Measurements from ENCODE around the gene PAFAH1B1. TPM values are rescaled to one million over a fixed set of nuclear protein-coding genes. Genes with fewer than 3 reads are reported as not detected.

Gene PAFAH1B1
- total RNA-seq, 1 experiment from 2014 or later: 49.1 TPM

DNA sequence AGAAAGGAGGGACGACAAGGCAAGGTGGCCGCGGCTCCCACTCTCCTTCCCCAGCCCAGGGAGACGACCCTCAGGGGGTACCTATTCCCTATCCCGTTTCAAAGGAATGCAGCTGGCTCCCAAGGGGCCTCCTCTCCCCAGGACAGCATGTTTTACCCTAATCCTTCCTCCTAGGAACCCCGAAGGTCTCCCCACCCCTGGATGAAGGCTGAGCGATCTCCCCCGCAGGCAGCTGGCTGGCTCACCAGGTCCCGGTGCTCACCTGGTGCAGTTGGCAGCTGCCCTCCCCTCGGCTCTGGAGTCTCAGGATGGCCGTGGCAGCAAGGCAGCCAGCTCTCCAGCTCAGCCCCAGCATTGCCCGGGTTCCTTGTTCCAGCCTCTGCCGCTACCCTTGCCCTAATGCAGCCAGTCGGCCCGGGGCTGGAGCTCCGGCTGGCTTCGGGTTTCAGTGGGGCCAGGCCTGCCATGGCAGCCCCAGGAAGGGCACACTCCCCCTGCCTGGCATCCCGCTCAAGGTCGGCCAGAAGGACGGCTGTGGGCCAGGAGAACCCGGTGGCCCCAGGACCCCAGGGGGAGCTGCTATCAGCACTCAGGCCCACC lies 113.6 kb downstream of the PAFAH1B1 start:
- Histone ChIP-seq H3K9ac (ENCODE audit: low read length) (no peak overlapping the region), H3K9me3 (ENCODE audit: low read length) (no peaks in the 10 kb centered on the region), H3K4me3 (ENCODE audit: low read length) (no peak overlapping the region), H3K79me2 (ENCODE audit: low read length) (peaks cover 73% of the 10 kb centered on the region), H3K27me3 (ENCODE audit: low read length) (no peaks in the 10 kb centered on the region), H2AFZ (ENCODE audit: low read length) (no peak overlapping the region), H3K4me2 (ENCODE audit: low read length) (no peak overlapping the region), H3K36me3 (ENCODE audit: low read depth, low read length) (peaks cover 6% of the 10 kb centered on the region; the same call in 1 of the 2 replicates), H3K27ac (ENCODE audit: low read length) (no peak overlapping the region), H3K4me1 (ENCODE audit: insufficient read depth, low read length) (peaks cover 17% of the 10 kb centered on the region), H3K9me2 (replicated peaks; ENCODE audit: low read length) (no peaks in the 10 kb centered on the region), H3F3A (ENCODE audit: low read length, unreplicated experiment) (no peaks in the 10 kb centered on the region), H4K20me1 (ENCODE audit: low read length) (peaks cover 59% of the 10 kb centered on the region)
- TF ChIP-seq EZH2phosphoT487 (IDR thresholded peaks at IDR 0.05; ENCODE audit: borderline replicate concordance, low read length) (no peak), EZH2 (IDR thresholded peaks at IDR 0.05; ENCODE audit: low read length, unreplicated experiment) (no peak)
- TF ChIP-seq, protein P1, sequence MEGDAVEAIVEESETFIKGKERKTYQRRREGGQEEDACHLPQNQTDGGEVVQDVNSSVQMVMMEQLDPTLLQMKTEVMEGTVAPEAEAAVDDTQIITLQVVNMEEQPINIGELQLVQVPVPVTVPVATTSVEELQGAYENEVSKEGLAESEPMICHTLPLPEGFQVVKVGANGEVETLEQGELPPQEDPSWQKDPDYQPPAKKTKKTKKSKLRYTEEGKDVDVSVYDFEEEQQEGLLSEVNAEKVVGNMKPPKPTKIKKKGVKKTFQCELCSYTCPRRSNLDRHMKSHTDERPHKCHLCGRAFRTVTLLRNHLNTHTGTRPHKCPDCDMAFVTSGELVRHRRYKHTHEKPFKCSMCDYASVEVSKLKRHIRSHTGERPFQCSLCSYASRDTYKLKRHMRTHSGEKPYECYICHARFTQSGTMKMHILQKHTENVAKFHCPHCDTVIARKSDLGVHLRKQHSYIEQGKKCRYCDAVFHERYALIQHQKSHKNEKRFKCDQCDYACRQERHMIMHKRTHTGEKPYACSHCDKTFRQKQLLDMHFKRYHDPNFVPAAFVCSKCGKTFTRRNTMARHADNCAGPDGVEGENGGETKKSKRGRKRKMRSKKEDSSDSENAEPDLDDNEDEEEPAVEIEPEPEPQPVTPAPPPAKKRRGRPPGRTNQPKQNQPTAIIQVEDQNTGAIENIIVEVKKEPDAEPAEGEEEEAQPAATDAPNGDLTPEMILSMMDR (conservative IDR thresholded peaks at IDR 0.05; ENCODE audit: low read depth, low read length): no peak
- ChIA-PET POLR2A (ENCODE audit: unreplicated experiment) (no interaction called here), CTCF (no interaction called here)
- DNase-seq (no peak), ATAC-seq (no peak)
- intact Hi-C loops (cut with micrococcal nuclease): no loop called here
- BruUV-seq (replicated peaks): no TSS peak

DNA sequence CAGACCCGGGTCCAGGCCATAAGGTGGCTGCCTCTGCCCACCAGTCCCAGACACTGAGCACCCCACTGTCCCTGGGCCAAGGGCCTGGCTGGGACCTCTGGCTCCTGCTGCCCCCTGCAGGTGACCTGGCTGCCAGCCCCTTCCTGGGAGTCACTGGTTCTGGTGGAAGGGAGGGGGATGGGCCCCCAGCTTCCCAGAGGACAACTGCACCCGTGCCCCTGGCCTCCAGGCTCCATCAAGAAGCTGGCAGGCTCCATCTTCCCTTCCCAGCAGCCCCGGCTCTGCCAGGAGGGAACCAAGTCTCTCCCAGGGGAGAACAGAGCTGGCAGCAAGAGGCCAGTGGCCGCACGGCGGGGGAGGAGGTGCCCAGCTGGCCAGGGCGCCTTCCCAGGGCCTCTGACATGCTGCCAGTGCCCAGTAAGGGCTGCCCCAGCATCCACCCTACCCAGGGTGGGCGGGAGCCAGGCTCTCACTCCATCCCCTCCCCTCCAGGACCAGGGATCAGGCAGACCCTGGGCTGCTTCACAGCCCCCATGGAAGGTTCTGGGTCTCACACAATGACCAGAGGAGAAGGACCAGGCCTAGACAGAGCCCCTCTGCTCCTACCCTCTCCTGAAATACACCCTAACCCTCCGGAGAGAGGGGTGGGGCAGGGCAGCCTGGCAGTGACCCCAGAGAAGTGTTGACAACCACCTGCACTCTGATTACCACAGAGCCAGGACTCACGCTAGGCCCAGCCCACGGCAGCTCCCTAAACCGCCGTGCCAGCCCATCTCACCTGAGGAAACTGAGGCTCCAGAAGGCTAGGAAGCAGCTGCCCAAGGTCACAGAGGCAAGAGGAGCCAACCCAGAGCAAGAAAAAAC lies 114.5 kb downstream of the PAFAH1B1 start:
- no peak for TF ChIP-seq EZH2 (IDR thresholded peaks at IDR 0.05; ENCODE audit: low read length, unreplicated experiment)
- TF ChIP-seq, protein P1 (conservative IDR thresholded peaks at IDR 0.05; ENCODE audit: low read depth, low read length): peak; percentile 44
- Histone ChIP-seq H3F3A (ENCODE audit: low read length, unreplicated experiment) (no peaks in the 10 kb centered on the region), H3K9ac (ENCODE audit: low read length) (no peak overlapping the region), H4K20me1 (ENCODE audit: low read length) (peaks cover 59% of the 10 kb centered on the region), H2AFZ (ENCODE audit: low read length) (no peak overlapping the region), H3K4me3 (ENCODE audit: low read length) (no peak overlapping the region), H3K27ac (ENCODE audit: low read length) (no peak overlapping the region), H3K4me2 (ENCODE audit: low read length) (peak overlapping the region; percentile 96; the same call in 1 of the 2 replicates), H3K27me3 (ENCODE audit: low read length) (no peaks in the 10 kb centered on the region), H3K36me3 (ENCODE audit: low read depth, low read length) (no peaks in the 10 kb centered on the region; the same call in 1 of the 2 replicates), H3K79me2 (ENCODE audit: low read length) (peaks cover 78% of the 10 kb centered on the region), H3K9me2 (replicated peaks; ENCODE audit: low read length) (no peaks in the 10 kb centered on the region), H3K9me3 (ENCODE audit: low read length) (no peaks in the 10 kb centered on the region), H3K4me1 (ENCODE audit: insufficient read depth, low read length) (peaks cover 20% of the 10 kb centered on the region)
- no peak for ATAC-seq
- intact Hi-C loops (cut with micrococcal nuclease): no loop called here
- ChIA-PET POLR2A (ENCODE audit: unreplicated experiment) (no interaction called here), CTCF (no interaction called here)
- DNase-seq: no peak
- BruUV-seq (replicated peaks): no TSS peak

Measured in PC-3 (cell line).